ENCODE data around the gene OGDH.

DNA sequence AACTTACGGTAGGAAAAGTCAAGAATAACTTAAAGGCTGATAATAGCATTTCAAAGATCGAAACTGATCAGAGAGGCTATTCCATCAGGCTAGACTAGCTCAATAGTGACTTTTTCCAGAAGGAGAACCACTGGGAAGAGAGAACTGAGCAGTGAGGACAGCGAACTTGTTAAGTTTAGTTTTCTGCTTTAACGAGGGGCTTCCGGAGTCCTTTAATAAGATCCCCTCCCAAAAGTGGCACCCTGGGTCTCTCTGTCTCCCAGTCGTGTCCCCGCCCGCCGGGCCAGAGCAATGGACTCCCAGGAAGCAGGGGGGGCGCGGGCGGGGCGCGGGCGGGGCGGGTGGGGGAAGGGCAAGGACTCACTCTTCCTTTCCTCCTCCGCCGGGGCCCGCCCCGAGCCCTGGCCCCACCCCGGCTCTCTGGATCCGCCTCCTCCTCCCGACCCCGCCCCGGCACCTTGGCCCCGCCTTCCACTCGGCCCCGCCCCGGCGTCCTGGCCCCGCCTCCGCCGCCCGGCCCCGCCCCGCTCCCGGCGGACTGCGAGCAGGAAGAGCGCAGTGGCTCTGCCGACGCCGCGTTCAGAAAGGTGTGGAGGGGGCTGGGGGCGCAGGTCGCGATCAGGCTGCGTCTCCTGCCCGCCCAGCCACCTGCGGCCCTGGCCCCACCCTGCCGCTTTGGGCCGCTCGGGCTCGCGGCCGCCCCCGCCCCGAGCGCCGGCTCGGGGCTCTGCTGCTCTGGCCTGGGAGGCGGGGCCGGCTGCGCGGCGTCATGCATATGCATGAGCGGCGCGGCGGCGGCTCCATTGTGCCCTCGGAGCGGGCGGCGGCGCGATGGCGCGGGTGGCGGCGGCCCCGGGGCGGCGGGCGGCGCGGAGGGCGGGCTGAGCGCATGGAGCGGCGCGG is 141.9 kb downstream of the OGDH start, which contains the start of gene ZMIZ2:
- no peak for TF ChIP-seq CTCF (IDR thresholded peaks at IDR 0.05; ENCODE audit: low read length)
- TF ChIP-seq EZH2 (IDR thresholded peaks at IDR 0.05; ENCODE audit: borderline replicate concordance, low read length), result no peak

Measured in OCI-LY1 (cell line).